GM19468 (cell line): Measurements from ENCODE around the gene LRBA.
A peak's percentile ranks its signal among the peaks of the same experiment; 100 is the strongest.

Source experiments
- ATAC-seq: cut with Tn5 transposase; IDR thresholded peaks from one replicate; pipeline ENCODE4 v1.9.1; 2021; ENCODE audit warnings: mild to moderate bottlenecking, moderate library complexity, moderate number of reproducible peaks; ENCODE audit not compliant: unreplicated experiment; ENCODE audit errors: extremely low read depth

Gene LRBA

DNA sequence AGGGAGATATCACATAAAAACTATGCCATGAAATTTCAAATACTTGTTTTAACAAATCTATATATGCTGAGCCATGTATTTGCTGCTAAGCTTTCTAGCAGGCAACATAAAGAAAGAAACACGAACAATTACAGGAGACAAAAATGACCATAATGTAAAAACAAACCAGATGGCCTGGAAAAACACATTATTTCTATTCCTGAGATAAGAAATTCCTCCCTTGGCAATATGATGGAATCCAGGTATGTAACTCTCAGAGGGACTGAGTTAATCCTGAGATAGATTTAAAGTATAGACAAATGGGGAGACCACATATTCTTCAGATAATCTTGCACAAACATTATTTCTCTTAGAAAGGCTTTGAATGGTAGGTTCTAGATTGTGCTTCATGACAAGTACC, 657.3 kb downstream of the LRBA start:
- no peak for ATAC-seq

DNA sequence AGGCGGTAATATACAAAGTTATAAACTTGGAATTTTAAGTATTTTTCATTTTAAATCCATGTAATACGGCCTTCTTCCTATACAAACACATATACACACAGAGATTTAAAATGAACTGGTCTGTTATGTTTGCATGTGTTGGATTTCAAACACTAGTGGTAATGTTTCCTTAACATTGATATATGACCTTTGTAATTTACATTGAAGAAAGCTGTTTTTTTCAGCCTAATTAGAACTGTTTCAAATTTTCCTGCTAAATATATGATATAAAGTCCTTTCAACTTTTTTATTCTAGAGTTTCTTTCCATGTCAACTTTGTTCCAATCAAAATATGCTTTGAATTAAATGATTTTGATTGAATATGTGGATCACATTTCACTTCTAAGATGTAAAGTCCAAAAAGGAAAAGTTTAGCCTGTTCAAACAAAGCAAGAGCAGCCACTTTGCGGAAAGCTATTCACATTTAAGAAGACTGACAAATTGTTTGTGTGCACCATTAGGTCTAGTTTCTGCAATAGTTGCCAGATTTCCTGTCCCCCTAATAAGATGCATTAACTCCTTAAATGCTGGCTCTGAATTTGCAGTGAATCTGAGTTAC, 659.1 kb downstream of the LRBA start:
- no peak for ATAC-seq

DNA sequence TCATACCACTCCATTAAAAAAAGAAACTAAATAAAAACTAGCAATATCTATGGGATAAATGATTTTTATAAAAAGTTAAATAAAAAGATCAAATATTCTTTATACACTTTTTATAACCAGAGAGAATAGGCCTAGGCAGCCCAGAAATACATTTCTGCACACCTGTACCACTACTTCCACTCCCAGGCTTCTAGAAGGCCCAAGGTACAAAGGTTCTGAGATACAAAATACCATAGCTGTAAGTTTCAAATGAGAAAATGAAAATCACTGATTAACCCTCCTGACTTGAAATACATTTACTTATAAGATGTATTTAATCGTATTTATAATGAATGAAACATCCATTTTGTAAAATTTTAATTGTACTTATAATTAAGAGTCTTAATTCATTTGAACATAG, 659.7 kb downstream of the LRBA start:
- no peak for ATAC-seq

DNA sequence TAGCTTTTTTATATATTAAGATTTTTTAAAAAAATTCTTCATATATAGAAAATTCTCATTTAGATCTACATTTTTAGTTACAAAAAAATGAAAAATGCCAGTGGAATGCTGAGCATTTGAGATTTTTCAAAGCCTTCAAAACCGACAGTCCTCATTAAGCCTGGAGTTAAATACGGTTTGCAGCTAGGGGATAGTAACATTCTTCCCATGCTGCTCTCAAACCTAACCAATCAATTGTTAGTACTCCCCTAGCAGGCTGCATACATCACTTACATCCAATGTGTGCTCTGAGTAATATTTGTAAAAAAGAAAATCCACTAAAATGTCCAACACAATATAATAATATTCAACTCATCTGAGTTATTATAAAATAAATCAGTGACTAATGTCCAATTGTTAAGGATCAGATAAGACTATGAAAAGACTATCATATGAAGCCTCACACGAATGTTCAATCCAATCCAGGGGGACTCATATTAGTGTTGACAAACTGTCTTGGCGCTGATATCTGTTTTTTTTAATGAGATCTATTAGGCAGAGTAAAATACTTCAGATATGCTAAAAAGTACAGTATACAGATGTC, 660.8 kb downstream of the LRBA start:
- no peak for ATAC-seq

DNA sequence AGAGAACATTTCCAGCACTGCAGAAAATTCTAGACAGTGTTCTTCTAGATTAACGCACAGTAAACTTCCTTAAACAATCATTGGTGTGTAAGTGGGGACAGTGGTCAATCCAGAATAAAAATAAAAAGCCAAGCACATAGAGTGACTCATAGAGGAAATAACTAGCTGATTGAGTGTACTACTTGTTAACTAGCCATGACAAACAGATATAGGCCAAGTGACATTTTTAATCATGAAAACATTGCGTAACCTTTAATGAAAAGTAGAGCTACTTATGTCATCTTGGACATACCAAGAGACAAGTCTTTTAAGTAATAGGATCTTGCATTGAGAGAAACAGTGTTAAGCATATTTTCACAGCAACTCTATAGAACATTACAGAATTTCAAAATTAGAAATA, 667.0 kb downstream of the LRBA start:
- ATAC-seq, result no peak

- ATAC-seq, result no peak
Observed at GRCh38 chr4:150345207-150345744, 669.8 kb downstream of the LRBA start.

GRCh38 chr4:150343796-150344195, 671.3 kb downstream of the LRBA start:
- no peak for ATAC-seq

DNA sequence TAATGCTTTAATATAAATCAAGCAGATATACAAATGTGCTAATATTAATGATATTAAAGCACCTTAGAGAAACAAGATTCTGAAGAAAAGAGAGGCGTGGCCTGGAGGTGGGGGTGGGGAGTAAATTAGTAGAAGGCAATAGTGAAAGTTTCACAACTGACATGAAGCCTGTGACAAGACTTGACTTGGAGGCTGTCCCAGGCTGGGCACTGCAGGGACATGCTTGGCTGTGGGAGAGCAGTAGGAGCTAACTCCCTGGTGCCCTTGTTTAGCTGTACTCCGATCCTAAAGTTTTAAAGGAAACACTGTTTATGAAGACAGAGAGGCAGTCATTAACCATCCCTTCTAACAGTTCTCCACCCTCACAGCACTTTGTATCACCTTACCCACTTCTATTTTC, 672.1 kb downstream of the LRBA start:
- no peak for ATAC-seq

DNA sequence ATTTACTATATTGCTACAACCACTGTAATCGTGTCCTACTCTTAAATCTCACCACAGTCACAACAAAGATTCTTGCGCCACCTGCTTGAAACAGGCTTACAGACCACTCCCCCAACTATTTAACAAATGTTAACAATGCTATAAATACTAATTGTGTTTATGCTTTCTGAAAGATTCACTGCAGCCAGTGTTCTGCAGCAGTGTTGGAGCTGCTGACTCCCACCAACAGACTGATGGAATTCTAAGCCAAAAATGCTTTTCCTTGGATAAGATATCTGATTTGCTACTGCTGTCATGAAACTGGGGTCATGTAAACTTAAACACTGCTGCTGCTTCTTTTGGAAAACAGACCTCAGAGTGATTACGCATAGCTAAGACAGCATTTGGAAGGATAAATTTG, 677.4 kb downstream of the LRBA start:
- no peak for ATAC-seq

GRCh38 chr4:150336676-150337412, 678.2 kb downstream of the LRBA start:
- no peak for ATAC-seq

DNA sequence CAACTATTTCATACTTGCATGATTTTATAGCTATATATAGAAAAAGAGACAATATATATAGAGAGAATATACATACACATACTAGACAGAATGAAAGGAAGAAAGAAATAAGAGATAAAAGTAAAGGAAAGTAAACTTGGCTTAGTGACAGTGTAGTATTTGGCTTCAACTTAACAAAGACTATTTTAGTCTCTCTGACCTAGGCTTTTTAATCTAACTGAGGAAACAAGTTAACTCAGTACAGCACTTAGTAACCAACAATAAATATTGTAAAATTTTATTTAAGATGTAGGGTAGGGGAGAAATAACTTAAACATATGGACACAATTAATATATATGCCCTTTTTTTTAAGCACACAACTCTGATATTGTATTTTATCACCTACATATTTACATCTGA, 682.1 kb downstream of the LRBA start:
- no peak for ATAC-seq

GRCh38 chr4:150332086-150332485, 683.0 kb downstream of the LRBA start:
- no peak for ATAC-seq

- ATAC-seq, result no peak
Observed at GRCh38 chr4:150329373-150329772, 685.7 kb downstream of the LRBA start.

DNA sequence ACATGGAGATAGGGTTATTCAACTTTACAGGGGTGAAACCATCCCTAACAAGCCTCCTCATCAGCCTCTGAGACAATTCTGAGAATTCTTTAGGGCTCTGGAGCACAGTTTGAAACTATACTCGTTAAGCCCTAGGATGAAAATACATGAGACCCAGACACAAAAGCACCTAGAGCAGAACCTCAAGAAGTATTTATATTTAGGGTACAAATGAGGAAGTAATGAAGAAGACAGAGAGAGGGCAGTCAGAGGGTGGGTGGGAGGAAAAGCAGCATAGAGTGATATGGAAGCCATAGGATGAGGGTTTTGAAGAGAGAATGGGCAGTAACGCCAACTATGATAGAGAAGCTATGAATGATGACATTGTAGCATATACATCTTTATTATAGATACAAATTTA, 686.6 kb downstream of the LRBA start:
- ATAC-seq, result no peak

DNA sequence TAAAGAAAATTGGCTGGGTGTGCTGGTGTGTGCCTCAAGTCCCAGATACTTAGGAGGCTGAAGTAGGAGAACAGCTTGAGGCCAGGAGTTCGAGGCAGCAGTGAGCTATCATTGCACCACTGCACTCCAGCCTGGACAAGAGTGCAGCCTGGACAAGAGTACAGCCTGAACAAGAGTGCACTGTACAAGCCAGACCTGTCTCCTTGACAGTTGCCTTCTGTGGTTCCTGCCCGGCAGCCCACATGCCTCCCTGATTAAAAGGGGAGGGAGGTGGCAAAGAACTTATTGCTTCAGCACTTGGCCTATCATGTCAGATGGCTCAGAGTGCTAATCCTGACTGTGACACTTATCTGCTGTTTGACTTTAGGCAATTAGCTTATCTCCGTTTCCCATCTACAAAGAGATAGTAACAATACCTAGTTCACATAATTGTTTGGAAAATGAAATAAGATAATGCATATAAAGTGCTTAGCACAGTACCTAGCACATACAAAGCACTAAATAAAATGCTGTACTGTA, 687.8 kb downstream of the LRBA start:
- no peak for ATAC-seq

DNA sequence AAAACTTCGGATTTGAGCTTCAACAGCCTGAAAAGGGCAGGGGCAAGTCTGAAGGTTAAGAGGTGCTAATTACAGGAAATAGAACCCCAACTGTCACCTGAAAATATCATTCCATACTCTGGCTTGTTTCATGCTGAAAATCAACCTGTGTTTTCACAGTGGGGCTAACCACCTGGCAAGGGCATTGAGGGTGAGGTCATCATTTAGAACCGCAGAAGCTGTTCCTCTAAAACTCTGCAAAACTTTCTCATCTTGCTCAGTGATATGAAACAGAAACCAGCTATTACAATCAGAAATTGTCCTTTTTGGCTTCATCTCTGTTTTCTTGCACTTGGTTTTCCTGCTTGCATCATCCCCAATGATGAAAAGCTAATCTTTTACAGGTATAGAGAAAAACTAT, 689.2 kb downstream of the LRBA start:
- ATAC-seq, result peak; percentile 98

DNA sequence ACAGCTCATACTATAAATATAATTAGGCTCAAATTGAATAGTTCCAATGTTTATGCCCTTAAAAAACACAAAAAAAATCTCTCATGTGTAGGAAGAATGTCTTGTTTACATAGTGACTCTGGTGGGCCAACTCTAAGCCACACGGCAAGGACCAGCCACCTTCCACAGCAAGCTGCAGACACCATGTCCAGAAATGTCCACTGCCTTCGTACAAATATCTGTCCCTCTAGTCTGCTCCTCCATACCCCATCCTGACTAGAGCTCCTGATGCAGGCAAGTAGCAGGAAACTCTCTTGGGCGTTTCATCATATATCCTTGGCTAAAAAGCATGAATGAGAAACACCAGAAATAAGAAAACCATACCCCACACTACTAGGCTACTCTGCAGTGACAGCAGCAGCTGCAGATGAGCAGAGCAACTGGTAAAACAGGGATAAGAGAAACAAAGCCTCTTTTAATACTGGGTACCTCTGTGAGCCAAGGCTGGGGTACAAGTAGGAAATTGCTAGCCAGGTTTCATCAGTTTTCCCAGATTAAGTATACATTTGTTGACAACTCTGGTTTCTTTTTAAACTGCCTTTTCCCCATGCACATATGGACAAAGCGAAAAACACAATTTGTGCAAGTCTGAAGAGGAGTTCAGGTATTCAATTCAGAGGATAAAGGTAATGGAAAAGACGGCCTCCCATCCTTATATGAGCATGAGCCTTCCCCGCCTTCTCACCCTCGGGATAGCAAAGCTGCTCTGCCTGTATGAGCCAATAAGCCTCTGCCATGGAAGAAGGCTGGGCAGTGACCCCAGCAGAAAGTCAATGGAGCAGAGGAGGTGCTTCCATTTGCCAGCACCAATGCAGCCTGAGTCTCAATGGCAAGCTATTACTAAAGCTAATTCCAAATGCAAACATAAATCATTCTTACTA, 691.4 kb downstream of the LRBA start:
- ATAC-seq, result no peak

DNA sequence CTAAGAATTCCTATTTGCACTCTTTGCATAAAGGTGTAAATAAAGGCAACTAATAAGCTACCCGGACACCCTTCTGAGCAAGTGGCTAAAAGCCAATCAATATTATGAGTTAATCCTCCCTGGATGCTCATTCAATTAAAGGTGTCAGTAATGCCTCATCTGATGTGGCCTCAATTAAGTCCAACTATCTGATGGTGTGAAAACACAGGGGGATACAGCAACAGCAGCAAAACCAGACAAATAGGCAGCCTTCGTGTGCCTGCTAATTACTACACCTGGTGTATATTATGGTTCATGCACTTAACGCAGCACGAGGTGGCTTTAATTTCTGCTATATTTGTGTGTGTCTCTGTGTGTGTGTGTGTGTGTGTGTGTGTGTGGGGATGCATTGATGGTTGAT, 692.4 kb downstream of the LRBA start:
- ATAC-seq, result no peak

DNA sequence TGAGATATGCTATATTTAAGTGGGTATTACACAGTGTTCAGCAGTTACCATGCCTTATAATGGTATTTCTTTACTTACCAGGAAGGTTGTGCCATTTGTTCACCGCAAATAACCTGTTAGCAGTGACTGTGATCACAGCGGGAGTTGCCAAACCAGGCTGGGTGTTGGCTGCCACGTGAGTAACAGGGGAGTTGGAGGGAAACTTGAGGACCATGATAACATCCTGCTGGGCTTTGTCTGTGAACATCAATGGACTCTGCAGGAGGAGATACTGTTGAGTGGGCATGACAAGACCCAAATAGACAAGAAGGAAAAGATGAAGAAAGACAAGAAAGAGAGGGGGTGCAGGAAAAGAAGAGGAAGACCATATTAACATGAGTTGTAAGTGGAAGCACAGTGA, 694.0 kb downstream of the LRBA start:
- ATAC-seq, result no peak

DNA sequence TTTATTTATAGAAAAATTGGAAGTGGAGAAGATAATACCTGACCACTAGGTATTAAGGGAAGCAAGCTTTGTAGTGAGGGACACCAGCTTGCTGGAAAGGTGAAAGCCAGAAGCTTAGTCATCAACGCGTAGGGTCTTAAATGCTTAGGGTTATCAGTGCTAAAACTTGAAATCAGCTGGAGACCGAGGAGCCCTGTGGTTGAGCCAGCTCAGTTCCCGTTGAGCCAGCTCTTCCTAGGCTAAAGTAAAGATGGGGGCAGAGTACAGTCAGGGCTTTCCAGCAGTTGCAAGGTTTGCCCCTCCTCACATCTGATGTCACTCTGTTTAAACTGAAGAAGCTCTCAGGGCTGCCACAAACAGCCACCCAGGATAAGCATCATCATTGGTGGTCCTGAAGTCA, 696.1 kb downstream of the LRBA start:
- no peak for ATAC-seq
